NCI-H187 treated with DMSO at 0.1 percent for 48 hours (cell line): ENCODE data around the gene LDLRAD4.

ENCODE experiments used
- DNase-seq: peaks from one replicate; lab custom pipeline; 2025; lab: John Stamatoyannopoulos, UW

The LDLRAD4 gene

DNA sequence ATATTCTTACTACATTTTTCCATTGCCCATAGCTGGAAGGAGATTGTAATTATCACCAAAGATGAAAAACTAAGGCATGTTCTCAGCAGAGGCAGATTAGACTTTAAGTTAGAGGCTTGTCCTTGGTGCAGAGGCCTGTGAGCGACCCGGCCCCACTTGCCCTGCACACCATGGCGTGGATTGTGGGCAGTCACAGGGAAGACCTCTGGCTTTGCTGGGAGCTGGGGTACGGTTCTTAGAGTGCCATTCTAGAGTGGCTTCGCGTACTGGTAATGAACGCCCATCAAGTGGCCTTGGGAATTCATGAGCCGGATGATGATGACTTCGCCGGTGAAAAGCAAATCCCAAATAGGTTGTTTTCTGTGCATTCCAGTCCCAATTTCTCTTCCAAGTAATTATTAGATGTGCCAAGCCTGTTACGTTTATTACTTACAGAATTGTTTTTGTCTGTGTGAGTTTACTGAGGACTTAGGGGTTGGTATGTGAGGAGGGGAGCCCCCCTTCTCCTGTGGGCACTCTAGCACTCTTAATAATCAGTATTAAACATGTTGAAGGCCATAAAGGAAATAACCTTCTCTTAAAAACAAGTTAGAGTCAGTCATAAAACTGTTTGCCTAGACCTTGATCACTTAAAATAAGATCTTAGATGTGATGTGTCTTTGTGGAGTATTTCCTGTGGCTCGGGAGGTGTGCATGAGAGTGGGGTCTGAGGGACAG is 90.6 kb downstream of the LDLRAD4 start:
- DNase-seq = no peak

DNA sequence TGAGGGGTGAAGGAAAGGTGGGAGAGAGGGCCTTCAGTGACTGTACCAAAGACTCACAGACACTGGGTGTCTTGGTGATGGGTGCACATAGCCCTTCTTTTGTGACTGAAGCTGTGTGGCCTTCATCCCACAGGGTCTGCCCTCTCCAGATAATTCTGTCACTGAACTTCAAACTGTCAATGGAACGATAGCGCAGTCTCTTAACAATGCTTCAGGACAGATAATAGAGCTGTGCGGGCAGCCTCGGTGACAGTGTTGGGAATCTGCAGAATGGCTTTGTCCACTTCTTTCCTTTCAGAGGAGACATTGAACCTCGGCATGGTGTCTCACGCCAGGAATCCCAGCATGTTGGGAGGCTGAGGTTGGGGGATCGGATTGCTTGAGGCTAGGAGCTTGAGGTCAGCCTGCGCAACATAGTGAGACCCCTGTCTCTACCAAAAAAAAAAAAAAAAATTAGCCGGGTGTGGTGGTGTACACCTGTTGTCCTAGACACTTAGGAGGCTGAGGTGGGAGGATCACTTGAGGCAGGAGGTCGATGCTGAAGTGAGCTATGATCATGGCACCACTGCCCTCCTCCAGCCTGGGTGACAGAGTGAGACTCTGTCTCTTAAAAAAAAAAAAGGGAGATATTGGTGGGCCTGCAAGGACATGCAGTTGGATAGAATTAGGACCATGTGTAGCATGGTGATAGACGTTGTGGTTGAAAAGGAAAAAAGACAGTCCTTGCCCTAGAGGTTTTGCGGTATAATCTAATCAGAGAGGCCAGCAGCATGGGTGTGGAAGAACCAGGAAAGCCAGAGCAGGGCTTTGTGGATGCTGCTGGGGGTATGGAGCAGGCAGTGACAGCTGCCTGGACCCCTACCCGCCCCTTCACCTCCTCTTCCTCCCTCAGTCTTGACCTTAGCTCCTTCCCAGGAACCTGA is 91.4 kb downstream of the LDLRAD4 start:
- no peak for DNase-seq

DNA sequence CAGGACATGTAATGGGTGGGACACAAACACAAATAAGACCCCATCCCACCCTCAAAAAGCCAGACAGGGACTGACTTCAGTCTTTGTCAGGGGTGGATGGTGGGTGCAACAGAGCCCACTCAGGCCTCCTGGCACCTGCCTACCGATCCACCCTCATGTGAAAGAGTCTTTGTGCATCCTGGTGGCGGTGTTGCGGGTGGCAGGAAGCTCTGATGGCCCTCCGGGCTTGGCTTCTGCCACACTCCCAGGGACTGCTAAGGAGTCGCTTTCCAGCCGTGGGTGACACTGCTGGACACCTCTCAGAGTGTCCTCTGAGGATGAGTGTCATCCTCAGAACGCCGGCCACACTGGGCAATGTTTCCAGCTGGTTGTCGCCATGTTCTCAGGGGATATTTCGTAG is 92.6 kb downstream of the LDLRAD4 start:
- DNase-seq = no peak

DNA sequence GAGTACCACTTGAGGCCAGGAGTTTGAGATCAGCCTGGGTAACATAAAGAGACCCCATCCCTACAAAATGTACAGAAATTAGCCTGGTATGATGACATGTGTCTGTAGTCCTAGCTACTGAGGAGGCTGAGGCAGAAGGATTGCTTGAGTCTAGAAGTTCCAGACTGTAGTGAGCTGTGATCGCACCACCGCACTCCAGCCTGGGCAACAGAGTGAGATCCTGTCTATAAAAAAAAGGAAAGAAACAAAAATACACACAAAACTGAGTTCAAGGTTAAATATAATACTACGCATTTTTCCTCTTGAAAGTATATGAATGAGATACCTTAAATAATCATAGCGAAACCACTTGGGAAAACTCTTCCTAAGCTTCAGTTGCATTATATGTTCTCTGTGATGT is 94.0 kb downstream of the LDLRAD4 start:
- no peak for DNase-seq

DNA sequence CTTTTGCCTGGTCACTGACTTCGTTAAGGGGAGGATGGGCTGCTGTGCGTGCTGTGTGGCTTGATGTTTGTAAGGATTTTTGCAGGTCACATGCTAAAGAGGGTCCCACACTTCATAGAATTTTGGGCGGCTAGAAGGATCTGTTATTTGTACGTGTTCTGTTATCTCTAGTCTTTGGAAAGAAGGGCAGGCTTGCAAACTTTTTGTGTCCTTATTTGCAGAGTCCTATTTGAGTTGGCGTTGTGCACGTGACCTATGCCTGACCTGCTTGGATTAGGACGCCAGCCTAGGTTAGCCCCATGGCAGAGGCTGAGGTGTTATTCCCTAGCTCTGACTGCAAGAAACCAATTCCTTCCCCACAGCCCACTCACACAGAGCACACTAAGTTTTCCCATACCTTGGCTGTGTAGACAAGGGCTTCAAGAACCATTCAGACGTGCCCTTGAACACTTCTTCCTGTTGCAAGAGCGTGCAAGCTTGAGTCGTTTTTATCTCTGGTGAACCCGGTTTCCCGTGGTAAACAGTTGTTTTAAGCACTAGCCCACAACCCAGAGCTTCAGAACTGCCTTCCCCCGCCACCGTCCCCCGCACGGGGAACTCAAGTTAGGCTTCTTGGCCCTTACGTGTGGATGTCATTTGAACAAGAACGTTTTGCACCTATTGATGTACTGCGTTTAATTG is 94.6 kb downstream of the LDLRAD4 start:
- DNase-seq = no peak

DNA sequence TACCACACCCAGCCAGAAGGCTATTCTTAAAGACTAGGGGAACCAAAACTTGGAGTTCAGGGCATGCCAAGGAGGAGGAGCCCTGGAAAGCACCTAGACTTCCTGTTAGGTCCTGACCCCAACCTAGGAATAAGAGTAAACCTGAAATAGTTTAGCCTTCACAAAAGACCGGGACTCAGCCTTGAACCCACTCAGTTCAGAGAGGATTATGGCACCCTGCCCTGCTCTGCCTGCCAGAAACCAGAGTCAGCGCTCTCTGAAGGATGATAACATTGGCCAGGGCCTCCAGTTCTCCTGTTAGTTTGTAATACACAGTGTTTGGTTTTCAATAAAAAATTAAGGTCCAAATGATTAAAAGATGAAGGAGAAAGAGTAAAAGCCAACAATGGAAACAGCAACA is 96.4 kb downstream of the LDLRAD4 start:
- no peak for DNase-seq

DNA sequence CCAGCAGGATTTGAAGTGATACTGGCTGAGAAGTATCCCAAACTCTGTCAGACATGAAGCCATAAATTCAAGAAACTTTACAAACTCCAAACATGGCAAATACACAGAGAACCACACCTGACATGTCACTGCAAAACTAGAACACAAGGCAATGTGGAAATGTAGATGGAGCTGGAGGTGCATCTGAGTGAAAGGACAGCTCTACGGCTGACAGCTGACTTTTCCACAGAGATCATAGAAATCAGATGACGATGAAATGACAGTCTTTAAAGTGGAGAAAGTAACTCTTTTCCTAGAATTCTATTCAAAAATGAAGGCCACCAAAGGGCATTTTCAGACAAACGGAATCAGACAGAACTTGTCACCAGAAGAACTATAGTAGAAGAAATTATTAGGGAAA is 97.5 kb downstream of the LDLRAD4 start:
- DNase-seq = no peak

DNA sequence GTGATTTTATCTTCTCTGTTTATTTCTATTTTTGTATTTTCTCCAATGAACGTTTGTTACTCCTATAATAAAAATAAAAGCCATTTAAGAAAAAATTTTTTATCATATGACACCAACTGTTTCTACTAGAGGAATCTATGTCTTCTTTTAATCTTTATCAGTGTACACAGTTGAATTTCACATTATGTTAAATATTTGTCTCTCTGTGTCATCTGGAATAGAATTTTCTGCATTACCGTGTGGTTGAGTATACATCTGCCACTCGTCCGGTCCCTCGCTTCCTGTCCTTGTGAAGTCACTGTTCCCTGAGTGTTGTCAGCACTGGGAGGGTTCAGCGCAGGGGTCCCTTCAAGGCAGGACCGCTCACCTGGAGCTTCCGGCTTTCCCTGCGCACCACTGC is 99.2 kb downstream of the LDLRAD4 start:
- DNase-seq = no peak

DNA sequence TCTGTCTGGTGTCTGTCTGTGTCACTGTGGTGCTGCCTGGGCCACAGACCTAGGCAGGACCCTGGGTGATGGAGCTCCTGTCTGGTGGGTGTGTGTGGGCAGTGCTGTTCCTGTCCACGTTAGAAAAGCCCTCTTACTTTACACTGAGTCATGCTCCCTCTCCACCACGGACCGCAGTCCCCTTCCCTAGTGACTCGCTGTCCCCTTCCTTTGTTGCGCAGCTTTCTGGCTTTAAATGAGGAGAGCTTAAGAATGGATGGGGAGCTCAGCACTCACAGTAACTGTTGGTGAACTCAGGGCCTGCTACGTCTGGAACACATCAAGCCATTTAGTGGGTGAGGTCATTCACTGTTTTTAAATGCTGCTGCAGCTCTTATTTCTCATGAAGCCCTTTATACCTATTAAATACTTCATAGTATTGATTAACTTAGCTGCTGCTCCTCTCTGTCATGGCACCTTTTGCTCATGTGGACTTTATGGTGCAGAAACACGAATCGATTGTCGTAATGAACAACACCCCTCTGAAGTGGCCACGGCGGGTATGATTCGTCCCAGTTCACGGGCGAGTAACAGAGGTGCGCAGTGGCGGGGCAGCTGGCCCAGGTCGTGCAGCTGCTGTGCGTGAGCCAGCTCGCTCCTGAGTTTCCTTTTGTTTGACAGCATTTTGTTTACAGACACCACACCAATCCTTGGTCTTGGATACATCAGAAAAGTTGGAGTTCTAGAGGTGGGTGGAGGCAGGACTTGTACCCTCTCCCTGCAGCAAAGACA is 100.4 kb downstream of the LDLRAD4 start:
- DNase-seq = no peak

DNA sequence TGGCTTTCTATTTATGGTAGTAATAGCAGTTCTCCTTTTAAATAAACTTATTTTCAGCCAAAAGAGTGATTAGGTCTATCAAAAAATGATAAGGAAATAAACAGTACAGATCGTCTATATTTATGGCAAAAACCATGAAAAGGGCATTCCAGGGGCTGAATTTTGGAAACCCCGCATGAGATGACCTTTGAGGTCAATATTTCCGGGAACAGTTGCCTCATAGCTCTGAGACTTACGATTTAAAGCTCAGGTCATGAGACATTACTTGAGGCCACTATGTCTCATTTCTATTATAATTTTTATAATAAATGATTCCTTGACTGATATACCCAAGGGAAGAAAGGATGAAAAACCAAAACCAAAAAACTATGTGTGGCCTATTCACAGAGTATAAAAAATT is 101.1 kb downstream of the LDLRAD4 start:
- no peak for DNase-seq

DNA sequence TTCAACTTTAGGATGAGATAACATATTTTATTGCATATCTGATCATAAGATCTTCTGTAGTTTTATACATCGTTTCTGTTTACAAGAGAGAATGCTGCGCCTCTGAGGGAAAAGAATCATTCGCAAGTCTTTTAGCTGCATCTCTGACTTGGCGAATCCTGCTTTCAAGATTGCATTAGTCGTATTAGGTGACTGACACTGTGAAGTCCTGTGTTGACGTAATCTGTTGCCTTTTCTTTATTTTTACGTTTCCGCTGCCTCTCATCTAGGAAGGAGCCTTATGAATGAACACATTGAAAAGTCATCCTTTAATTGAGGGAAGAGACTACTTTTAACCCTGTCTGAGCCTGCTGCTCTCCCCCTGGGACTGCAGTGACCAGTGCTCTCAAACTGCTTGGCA is 101.5 kb downstream of the LDLRAD4 start:
- no peak for DNase-seq

DNA sequence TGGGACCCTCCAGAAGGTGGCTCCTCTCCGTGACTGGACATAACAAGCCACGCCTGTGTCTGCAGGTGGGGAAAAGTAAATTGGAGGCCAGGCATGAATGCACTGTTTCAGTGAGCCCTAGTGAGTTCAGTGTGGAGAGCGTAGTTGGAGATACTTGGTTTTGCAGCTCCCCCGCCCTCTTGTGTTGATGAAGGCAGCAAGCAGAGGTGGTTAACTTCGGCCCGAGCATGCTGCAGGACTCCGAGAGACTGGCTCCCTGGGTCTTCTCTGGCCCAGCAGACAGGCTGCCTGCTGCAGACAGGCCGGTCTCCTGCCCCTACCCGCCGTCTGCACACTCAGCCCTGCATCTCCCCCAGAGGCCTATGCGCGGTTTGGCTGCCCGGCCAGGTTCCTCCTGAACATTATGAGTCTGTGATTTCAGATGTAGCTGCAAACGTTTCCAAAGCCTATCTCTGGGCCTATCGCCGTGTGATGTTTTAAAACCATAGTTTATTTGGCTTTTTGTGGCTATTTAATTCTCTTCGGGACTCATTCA is 102.4 kb downstream of the LDLRAD4 start:
- DNase-seq = no peak

DNA sequence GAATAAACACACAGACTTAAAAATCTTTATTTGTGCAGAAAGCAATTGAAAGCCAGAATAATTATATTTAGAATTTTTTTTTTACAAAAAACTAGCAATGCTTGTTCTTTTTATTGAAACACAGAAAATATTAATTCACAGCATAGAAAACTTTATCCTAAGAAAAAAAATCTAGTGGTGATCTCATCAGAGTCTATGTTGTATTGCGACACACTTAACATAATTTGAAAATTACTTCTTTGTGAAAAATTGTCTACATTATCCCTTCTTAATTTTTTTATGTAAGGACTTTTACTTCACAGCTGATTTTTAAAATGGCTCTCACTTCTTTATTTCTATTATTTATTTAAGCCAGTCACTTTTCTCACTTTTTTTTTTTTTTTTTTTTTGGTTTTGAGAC is 103.4 kb downstream of the LDLRAD4 start:
- no peak for DNase-seq

DNA sequence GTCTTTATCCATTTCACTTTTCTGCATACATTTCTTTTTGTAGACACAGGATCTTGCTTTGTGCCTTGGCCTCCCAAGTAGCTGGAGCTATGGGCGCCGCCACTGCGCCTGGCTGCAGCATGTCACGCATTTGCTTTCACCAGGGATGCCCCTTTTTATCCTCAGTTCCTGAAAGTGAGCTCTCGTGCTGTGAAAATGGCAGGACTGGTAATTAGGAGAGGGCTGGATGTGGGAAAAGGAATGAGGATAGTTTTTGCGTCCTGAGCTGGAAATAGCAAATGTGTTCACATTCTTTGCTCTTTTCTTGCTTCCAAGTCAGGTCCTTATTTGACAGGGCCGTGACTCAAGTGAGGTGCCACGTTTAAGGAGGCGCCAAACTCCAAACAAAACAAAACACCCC is 104.6 kb downstream of the LDLRAD4 start:
- no peak for DNase-seq

DNA sequence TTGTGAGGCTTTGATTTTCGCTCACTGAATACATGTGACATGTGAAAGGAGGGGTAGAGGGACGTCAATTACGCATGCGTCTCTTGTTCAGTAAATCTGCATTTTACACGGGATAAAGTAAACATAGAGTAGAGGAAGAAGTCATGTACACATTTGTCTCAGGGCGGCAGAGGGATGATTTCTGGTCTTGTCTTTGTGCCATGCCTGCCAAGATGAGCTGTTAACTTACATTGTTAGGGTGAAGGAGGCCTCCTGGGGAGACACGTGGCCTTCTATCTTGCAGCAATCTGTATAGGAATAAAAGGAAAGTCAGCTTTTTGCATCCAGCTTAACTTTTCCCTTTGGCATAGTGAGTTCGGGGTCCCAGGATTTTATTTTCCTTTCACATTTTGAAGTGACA is 106.3 kb downstream of the LDLRAD4 start:
- DNase-seq = no peak

DNA sequence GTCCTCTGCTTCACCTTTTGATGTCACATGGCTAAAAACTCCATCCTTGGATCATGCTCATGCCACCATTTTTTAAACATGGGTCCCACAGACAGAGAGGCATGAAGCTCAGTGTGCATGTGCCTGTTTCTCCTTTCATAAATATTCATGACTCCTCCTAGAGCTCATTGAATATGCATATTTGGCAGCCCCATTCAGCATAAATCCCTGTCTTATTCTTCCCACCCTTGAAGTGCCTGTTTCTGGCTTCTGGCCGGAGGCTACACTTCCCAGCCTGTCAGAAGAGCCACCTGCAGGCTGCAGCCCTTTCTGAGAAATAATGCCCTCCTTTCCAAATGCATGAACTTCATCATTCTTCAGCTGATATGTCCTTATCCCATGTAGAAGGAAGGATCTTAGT is 109.7 kb downstream of the LDLRAD4 start:
- DNase-seq = no peak

DNA sequence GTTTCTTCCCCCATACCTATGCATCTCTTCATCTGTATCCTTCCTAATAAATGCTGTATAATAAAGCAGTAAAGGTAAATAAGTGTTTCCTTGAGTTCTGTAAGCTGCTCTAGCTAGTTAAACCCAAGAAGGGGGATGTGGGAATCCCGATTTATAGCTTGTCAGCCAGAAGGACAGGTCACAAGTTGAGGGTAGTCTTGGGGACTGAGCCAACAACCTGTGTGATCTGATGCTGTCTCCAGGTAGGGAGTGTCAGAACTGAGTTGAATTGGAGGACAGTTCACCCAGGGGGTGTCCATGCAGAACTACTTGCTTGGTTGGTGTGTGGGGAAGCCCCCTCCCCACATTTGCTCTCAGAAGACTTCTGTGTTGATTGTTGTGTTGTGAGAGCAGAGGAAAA is 112.4 kb downstream of the LDLRAD4 start:
- DNase-seq = no peak

DNA sequence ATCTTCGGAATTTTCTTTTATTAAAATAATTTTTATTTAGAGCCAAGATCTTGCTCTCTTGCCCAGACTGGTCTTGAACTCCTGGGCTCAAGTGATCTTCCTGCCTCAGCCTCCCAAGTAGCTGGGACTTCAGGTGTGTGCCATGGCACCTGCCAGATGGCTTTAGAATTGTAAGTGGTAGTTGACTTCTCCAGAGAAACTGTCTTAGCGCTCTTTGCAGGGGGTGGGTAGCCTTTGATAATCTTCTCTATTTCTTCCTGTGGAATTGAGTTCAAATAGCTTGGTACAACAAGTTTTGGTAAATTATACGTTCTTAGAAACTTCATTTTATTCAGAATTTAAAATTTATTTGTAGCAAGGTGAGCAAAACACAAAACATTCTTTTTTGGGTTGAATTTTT is 113.3 kb downstream of the LDLRAD4 start:
- DNase-seq = no peak

DNA sequence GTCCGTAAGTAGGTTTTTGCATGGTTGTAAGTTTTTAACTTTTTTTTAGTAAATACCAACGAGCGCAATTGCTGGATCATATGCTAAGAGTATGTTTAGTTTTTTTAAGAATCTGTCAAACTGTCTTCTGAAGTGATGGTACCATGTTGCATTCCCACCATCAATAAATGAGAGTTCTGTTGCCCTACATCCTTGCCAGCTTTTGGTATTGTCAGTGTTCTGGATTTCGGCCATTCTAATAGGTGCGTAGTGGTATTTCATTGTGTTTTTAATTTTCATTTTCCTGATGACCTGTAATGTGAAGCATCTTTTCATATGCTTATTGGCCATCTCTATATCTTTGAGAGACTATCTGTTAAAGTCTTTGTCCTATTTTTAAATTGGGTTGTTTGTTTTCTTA is 114.3 kb downstream of the LDLRAD4 start:
- DNase-seq = no peak

DNA sequence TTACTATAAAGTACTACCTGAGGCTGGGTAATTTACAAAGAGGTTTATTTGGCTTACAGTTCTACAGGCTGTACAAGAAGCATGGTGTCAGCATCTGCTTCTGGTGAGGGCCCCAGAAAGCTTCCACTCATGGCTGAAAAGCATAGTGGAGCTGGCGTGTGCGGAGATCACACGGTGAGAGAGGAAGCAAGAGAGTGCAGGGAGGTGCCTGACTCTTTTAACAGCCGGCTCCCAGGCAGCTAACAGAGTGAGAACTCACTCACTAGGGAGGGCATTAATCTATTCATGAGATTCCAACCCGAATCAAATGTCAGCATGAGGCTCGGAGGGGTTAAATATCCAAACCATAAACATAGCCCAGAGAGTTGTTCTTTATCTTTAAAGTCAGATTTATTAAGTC is 117.3 kb downstream of the LDLRAD4 start:
- DNase-seq = no peak

DNA sequence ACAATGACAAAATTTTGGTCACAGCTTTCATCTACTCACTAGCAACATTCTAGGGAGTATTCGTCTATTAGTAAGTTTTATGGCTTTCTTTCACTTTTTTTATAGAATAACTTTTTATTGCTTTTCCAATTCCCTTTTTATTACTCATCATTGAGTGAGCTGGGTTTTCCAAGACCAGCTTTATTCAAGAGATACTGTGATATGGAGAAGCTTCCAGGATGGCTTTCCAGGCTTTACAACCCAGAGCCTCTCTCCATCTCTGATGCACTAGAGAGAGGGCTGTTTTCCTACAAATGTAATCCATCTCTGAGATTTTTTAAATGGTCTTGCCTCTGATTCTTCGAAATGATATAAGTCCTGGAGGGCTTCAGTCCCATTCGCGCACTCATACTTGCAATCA is 118.3 kb downstream of the LDLRAD4 start:
- DNase-seq = no peak

DNA sequence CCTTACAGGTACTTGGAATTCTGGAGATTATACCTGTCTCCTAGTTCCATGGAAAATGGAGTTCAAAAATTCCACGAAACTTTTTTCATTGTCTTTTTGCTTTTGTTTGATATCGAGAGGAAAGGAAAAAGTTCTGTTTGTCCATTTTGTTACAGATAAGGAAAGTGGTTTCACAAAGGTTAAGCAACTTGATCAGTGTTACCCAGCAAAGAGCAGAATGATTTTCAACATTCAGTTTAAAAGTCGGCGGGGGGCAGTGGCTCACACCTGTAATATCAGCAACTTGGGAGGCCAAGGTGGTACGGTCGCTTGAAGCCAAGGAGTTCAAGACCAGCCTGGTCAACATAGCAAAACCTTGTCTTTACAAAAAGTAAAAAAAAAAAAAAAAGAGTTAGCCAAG is 118.8 kb downstream of the LDLRAD4 start:
- no peak for DNase-seq
